Amygdala (tissue), 56 donors: ENCODE results near the gene SLC8A2.
"Not testable (repeated sequence)": the region's sequence is repeated elsewhere in the genome, so short reads cannot be mapped to it uniquely, and the experiment has no call there.

ENCODE experiments used
- DNase-seq, 56 donors: peaks; one replicate each; lab custom pipeline; 2025; lab: John Stamatoyannopoulos, UW

SLC8A2 gene

DNA sequence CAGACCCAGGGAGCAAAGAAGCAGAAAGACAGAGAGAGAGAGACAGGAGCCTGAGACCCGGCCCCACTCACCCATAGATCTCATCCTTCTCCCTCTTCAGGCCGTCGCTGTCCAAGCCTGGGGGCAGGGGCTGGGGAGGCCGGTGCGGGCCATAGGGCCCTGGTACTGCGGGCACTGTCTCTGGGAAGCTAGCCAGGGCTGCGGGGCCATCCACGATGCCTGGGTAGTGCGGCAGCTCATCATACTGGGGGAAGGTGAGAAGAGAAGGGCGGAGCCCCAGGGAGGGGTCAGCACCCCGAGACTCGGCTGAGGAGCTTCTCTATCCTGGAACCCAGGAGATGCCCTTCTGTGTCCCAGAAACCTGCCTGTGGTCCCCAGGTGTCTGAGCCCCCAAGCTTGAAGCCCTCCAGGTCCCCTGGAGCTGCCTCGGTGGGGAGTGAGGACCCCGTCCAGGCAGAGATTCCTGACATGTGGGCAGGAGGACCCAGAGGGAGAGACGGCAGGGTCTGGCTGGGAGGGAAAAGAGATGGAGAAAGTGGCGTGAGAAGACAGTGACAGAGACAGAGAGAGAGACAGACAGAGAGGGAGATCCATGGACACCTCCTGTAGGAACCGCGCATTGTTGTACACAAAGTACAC is 54.5 kb downstream of the SLC8A2 start:
- DNase-seq = no peak

DNA sequence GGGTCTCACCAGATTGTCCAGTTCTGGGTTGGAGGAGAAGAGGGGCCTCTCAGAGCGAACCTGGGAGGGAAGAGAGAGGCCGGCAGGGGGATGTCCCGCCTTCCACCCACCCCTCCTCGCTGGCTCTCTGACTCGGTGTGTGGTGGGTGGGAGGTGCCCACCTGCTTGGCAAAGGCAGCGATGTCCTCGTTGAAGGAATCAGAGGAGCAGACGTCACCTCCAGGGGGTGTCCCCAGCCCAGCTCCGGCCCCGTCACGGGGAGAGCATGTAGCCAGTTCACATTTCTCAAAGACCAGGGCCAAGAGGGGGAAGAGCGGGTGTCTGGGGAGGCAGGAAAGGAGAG is 55.1 kb downstream of the SLC8A2 start:
- DNase-seq = no peak

DNA sequence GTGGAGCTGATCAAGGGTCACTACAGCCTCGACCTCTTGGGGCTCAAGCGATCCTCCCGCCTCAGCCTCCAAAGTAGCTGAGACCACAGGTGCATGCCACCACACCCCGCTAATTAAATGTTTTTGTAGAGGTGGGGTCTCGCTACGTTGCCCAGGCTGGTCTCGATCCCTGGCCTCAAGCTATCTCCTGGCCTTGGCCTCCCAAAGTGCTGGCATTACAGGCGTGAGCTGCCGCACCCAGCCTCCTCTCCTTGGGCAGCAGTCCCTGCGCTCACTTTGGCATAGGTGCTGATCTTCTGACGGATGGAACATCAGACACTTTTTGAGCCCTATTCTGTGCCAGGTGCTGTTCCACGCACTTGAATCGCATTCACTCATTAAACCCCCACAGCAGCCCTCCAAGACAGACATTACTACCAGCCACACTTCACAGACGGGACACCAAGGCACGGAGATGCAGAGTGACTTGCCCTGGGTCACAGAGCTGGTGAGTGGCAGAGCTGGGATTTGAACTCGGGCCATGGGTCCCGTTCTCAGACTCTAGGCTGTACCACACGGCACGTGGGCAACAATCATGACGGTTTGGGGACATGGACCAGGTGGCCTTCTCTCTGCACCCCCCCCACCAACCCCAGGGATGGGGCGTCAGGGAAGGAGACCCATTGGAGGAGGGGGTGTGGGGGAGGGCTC is 55.6 kb downstream of the SLC8A2 start:
- DNase-seq = no peak

- peak in 15 of 56 donors; percentile 3 to 47 (median 23) for DNase-seq
These were observed 57.2 kb downstream of the SLC8A2 start for GRCh38 chr19:47414469-47414868.

GRCh38 chr19:47413941-47414340 is 57.8 kb downstream of the SLC8A2 start:
- DNase-seq = no peak

- DNase-seq = not testable (repeated sequence)
These were observed 60.0 kb downstream of the SLC8A2 start for GRCh38 chr19:47411696-47412095.

- DNase-seq = no peak
These were observed 60.6 kb downstream of the SLC8A2 start for GRCh38 chr19:47411101-47411500.

- no peak for DNase-seq
These were observed 63.3 kb downstream of the SLC8A2 start for GRCh38 chr19:47408156-47408938.

DNA sequence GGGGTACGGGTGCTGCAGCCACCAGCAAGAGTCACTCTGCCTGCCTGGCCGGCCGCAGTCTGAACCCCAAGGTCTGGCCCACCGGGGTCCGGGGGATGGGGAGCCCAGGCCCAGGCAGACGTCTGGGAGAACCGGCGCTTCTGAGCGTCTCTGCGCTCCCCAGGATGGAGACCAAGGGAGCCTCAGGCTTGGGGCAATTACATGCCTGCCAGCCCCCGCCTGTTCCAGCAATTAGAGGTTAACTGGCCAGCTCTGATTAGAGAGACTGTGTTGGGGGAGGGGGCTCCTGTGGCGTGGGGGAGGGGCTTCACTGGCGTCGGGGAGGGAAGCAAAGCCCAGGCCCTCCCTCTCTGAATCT is 64.3 kb downstream of the SLC8A2 start:
- no peak for DNase-seq

DNA sequence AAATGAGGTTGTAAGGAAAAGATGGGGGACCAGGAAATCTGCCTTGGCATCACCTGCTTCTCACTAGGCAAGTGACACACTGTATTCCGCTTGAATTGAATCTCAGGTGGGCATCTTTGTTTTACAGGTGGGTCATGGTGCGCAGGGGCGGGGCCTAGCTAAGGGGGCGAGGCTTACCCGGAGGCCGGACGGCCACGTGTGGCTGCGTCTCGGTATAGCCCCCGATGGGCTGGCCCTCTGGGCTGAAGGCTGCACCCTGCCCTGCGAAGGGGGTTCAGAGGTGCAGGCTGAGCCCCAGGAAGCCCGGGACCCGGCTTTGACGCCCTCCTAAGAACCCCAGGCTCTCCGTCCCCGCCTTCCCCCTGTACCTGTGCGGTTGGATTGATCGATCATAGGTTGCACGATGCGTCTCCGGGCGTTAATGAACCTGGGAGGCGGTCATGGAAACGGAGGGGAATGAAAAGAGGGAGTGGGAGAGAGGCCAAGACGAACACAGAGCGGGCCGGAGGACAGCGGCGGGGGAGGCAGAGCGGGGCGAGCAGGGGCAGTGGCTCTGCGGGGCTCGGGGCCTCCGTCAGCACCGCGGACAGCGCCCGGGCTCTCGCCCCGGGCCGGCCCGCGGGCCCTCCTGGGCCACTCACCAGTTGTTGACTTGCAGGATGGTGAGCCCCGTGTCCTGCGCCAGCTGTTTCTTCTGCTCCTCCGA is 64.8 kb downstream of the SLC8A2 start:
- DNase-seq = no peak

- no peak for DNase-seq
These were observed 65.8 kb downstream of the SLC8A2 start for GRCh38 chr19:47405854-47406417.

GRCh38 chr19:47405197-47405550 is 66.5 kb downstream of the SLC8A2 start:
- no peak for DNase-seq

DNA sequence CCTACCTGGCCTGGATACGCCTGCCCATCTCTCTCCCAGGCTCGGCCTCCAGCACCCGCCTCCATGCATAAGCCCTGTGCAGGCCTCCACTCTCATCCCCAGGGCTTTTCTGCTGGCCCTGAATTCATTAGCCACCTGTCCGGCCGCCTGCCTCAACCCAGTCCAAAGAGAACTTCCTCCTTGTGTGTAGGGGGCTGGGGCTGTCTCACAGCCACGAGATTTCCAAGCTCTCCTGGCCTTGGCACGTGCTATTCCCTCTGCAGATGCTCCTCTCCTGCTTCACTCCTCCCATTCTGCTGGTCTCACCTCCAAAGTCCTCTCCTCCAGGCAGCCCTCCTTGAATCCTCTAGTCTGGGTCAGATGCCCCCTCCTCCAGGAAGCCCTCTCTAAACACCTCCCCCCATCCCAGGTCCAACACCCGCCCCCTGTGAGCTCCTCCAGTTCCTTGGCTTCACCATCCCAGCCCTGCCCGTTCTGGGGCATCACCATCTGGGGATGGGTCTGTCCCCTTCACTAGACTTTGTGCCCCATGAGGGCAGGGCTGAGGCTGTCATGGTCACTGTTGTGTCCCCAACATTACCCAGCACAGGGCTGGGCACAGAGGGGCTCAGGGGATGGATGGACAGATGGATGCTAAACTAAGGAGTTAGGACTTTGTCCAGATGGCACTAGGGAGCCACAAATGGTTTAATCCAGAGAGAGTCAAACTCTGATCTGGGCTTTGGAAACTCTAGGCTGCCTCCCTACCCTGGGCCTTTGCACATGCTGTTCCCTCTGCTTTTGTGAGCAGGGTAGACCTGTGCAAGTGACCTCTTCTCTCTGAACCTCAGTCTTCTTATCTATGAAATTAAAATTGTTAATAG is 67.1 kb downstream of the SLC8A2 start:
- DNase-seq = no peak

GRCh38 chr19:47402504-47402903 is 69.2 kb downstream of the SLC8A2 start:
- DNase-seq = no peak

GRCh38 chr19:47398707-47399597 is 72.7 kb downstream of the SLC8A2 start:
- no peak for DNase-seq

DNA sequence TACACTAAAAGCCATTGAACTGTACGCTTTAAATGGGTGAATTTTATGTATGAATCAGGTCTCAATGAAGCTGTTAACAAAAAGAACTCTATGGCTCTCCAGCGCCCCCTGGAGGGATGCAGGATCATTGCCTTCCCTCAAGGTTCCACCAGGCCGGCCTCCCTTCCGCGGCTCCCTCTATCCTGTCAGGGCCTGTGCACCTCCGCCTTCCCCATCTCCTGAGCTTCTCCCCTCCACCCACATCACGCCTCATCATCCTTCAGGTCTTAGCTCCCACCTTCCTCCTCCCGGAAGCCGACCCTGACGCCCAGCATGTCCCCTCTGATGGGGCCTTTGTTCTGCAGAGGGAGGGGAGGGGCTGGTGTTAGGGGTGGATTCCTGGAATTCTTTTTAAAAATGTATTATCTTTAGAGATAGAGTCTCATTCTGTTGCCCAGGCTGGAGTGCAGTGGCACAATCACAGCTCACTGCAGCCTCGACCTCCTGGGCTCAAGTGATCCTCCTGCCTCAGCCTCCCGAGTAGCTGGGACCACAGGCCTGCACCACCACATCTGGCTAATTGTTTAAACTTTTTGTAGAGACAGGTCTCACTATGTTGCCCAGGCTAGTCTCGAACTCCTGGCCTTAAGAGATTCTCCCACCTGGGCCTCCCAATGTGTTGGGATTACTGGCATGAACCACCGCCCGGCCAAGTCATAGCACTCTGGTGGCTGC is 80.0 kb downstream of the SLC8A2 start:
- DNase-seq = peak in 47 of 56 donors; percentile 14 to 83 (median 42)

DNA sequence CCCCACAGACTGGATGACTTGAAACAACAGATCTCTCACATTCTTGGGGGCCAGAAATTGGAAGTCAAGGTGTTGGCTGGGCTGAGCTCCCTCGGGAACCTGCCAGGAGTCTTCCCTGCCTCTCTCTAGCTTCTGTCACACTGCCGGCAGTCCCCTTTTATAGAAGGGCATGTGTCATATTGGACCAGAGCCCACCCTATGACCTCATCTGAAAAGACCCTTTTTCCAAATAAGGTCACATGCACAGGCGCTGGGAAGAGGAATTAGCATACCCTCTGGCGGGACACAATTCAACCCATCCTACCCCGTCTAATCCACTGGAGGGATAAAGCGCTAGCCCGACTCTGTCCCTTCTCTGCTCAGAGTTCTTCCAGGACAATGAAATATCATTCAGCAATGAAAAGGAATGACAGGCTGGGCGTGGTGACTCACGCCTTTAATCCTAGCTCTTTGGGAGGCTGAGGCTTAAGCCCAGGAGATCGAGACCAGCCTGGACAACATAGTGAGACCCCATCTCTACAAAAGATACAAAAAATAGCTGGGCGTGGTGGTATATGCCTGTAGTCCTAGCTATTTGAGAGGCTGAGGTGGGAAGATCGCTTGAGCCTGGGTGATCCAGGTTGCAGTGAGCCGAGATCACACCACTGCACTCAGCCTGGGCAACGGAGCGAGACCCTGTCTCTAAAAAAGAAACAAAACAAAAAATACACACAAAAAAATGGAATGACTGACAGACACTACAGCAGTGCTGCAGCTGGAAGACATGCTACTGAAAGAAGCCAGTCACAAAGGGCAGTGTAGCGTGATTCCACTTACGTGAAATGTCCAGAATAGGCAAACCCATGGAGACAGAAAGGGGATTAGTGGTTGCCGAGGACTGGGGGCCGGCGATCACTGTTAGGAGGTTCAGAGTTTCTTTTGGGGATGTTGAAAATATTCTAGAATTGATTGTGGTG is 80.9 kb downstream of the SLC8A2 start:
- no peak for DNase-seq
